Nephron (organoid): ENCODE data around the gene UBASH3A.

Source experiments
- H3K27ac Mint-ChIP-seq, 3 experiments: 2 replicates each; pipeline ENCODE4 v1.8.0; 2020; ENCODE audit warnings: mixed read lengths in 3 of 3, mild to moderate bottlenecking in 2 of 3, moderate library complexity in 1 of 3
- H3K27me3 Mint-ChIP-seq: 2 replicates; pipeline ENCODE4 v1.8.0; 2021; ENCODE audit warnings: low read depth, mild to moderate bottlenecking, moderate library complexity, mixed read lengths
- H3K36me3 Mint-ChIP-seq: 2 replicates; pipeline ENCODE4 v1.8.0; 2020; ENCODE audit warnings: low read depth, mixed read lengths
- H3K4me1 Mint-ChIP-seq: 2 replicates; pipeline ENCODE4 v1.8.0; 2020; ENCODE audit warnings: mixed read lengths
- H3K4me3 Mint-ChIP-seq, 3 experiments: 2 replicates each; pipeline ENCODE4 v1.8.0; 2020; ENCODE audit warnings: mild to moderate bottlenecking in 3 of 3, mixed read lengths in 3 of 3, moderate library complexity in 2 of 3
- H3K9me3 Mint-ChIP-seq: 2 replicates; pipeline ENCODE4 v1.8.0; 2020; ENCODE audit warnings: mixed read lengths
- TF ChIP-seq, protein P1 (sequence below), 3 experiments: fragments of 200-600 bp; sonication (generic); IDR thresholded peaks; one replicate each; pipeline ENCODE4 v1.5.0; 2021; ENCODE audit warnings: antibody characterized with exemption in 3 of 3; ENCODE audit not compliant: unreplicated experiment in 3 of 3

UBASH3A gene

DNA sequence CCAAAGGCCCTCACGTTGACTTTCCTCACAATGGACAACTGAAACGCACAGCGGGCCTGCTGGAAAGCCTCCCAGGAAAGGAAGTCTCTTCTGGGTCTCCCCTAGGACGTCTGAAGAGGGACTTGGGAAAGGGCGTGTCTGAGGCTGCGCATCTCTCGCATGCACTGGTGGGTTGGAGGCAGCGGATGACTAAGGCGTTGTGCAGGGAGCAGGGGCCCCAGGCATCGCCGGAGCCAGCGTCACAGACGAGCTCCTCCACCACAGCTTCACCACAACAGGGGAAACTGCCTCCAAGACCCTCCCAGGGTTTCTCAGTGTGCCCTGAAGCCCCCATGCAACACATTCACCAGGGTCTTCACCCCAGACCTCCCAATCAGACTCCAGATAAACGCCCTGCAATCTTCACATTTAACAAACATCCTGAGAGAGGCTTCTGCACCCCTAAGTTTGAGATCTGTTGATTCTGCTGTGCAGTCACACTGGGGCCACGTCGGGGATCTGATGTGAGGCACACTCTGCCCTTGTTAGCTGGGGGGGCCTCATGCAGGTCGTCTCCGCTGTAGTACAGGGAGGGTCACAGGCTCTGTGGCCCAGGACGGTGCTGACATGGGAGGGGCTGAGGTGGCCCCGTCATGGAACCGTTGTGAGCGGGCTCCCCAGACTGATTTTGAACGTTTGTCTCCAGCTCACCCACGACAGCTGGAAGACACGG lies 30.4 kb upstream of the UBASH3A start:
- TF ChIP-seq, protein P1, sequence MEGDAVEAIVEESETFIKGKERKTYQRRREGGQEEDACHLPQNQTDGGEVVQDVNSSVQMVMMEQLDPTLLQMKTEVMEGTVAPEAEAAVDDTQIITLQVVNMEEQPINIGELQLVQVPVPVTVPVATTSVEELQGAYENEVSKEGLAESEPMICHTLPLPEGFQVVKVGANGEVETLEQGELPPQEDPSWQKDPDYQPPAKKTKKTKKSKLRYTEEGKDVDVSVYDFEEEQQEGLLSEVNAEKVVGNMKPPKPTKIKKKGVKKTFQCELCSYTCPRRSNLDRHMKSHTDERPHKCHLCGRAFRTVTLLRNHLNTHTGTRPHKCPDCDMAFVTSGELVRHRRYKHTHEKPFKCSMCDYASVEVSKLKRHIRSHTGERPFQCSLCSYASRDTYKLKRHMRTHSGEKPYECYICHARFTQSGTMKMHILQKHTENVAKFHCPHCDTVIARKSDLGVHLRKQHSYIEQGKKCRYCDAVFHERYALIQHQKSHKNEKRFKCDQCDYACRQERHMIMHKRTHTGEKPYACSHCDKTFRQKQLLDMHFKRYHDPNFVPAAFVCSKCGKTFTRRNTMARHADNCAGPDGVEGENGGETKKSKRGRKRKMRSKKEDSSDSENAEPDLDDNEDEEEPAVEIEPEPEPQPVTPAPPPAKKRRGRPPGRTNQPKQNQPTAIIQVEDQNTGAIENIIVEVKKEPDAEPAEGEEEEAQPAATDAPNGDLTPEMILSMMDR (IDR thresholded peaks at IDR 0.05; ENCODE audit: unreplicated experiment in 3 of 3): no peak
- H3K27ac Mint-ChIP-seq: no peak overlapping the region
- no peaks in the 10 kb centered on the region for H3K36me3 Mint-ChIP-seq
- peaks cover 47% of the 10 kb centered on the region for H3K27me3 Mint-ChIP-seq
- peaks cover 3% of the 10 kb centered on the region for H3K9me3 Mint-ChIP-seq
- no peak overlapping the region for H3K4me3 Mint-ChIP-seq
- peaks cover 11% of the 10 kb centered on the region for H3K4me1 Mint-ChIP-seq

DNA sequence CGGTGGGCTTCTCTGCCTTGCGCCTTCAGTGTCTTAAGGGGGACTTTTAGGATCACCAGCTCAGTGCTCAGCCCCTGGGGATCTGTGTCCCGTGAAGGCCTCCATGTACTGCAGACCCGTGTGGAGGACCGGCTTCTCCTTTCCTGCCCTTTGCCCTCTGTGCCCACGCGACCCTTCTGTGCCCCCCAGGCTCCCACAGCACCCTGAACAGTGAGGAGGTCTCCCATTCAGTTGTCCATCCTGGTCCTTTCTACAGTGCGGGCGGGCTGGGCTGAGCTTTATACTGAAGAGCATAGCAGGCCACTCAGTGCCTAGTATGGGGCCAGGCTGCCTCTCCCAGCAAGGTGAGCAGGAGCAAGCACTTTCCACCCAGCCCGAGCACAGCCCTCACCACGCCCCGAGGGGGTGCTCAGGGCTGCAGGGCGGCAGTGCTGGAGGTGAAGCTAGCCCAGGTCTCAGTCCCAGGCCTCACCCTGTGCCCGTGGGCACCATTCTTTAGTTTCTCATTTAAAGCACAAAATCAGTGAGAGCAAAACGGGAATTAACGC lies 29.7 kb upstream of the UBASH3A start:
- H3K4me1 Mint-ChIP-seq: peaks cover 9% of the 10 kb centered on the region
- no peak overlapping the region for H3K4me3 Mint-ChIP-seq
- H3K27ac Mint-ChIP-seq: no peak overlapping the region
- H3K36me3 Mint-ChIP-seq: no peaks in the 10 kb centered on the region
- H3K27me3 Mint-ChIP-seq: peaks cover 52% of the 10 kb centered on the region
- H3K9me3 Mint-ChIP-seq: peaks cover 3% of the 10 kb centered on the region
- TF ChIP-seq, protein P1 (IDR thresholded peaks at IDR 0.05; ENCODE audit: unreplicated experiment in 3 of 3): no peak

DNA sequence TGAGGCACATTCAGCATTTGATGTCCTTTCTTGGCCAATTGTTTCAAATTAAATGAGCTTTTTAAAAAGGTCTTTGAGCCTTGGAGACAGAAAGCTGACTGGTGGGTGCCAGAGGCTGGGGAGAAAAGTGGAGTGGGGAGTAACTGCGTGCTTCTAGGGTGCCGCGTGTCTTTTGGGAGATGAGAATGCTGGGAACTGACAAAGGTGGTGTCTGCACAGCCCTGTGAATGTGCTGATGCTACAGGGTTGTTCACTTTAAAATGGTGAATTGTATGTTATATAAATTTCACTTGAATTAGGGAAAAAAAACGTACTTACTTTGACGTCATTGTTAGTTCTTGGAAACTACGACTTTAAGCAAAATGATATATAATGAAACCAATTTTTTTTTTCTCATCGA lies 29.2 kb upstream of the UBASH3A start:
- Mint-ChIP-seq H3K4me3 (peak overlapping the region in 1 of 3 experiments; percentile 34), H3K36me3 (no peaks in the 10 kb centered on the region), H3K27me3 (peaks cover 52% of the 10 kb centered on the region), H3K27ac (no peak overlapping the region), H3K4me1 (peaks cover 7% of the 10 kb centered on the region), H3K9me3 (peaks cover 3% of the 10 kb centered on the region)
- TF ChIP-seq, protein P1 (IDR thresholded peaks at IDR 0.05; ENCODE audit: unreplicated experiment in 3 of 3): no peak

DNA sequence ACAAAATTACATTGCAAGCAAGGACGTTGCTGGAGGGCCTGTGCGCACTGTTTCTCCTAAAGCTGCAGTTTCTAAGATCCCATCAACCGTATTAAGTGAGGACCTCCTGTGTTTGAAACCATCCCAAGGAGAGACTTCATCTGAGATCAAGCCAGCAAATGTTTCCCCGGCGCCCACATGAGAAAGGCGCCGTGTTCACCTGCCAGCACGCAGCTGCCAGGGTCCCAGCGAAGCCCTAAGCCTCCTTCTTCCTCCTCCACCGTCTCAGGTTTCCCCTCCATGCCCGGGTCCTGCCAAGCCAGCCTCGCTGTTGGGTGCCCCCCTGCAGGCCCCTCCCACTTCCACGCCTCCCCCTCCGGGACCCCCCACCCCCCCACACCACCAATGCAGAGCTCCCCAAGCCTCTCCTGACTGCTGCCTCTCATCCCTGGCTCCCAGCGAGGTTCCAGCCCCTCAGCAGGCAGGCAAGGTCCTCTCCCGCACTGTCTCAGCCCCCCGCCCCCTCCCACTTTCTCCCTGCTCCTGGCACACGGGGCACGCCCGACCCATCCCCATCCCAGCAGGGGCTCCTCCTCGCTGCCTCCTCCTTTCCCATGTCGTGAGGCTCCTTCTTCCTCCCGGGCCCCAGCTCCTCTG lies 28.7 kb upstream of the UBASH3A start:
- Mint-ChIP-seq H3K27ac (no peak overlapping the region), H3K9me3 (peaks cover 3% of the 10 kb centered on the region), H3K4me1 (peaks cover 7% of the 10 kb centered on the region), H3K36me3 (no peaks in the 10 kb centered on the region), H3K27me3 (peaks cover 52% of the 10 kb centered on the region), H3K4me3 (no peak overlapping the region)
- TF ChIP-seq, protein P1 (IDR thresholded peaks at IDR 0.05; ENCODE audit: unreplicated experiment in 3 of 3): no peak

DNA sequence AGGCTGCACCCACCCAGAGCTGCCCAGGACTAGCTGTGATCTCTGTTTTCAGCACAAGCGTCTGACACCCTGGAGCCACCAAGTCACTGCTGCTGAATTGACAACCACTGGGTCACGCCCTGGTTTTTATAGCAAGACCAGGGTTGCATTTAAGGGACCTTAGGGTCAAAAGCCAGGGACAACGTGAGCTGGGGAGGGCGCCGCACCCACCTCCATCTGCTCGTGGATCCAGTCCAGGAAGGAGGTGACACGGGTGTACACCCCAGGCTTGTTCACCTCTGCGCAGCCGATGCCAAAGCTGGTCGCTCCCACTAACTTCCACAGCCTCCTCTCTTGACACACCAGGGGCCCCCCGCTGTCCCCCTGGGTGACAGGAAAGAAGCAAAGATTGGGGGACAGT lies 28.2 kb upstream of the UBASH3A start:
- Mint-ChIP-seq H3K27me3 (peaks cover 54% of the 10 kb centered on the region), H3K36me3 (no peaks in the 10 kb centered on the region), H3K9me3 (peaks cover 3% of the 10 kb centered on the region), H3K4me3 (no peak overlapping the region), H3K4me1 (peaks cover 7% of the 10 kb centered on the region), H3K27ac (no peak overlapping the region)
- TF ChIP-seq, protein P1 (IDR thresholded peaks at IDR 0.05; ENCODE audit: unreplicated experiment in 3 of 3): no peak
